ENCODE results near the gene ACBD4. TPM values are rescaled to one million over a fixed set of nuclear protein-coding genes. Genes with fewer than 3 reads are reported as not detected.

Gene ACBD4
- total RNA-seq: 4.5 and 11.3 TPM in 2 replicates

GRCh38 chr17:45135192-45135977 lies at the start of gene ACBD4:
Gene ACBD4, plus strand, starts transcription at chr17:45135687. Its CDS starts 458 bp downstream, at chr17:45136145.
- peak; percentile 100 for TF ChIP-seq CTCF (conservative IDR thresholded peaks at IDR 0.05; ENCODE audit: low read depth, low read length)
- peak; percentile 84 for DNase-seq (ENCODE audit: low read depth)
- peak within 1 kb of the TSS; percentile 90 for H3K4me3 ChIP-seq (ENCODE audit: low read depth, low read length)

GRCh38 chr17:45086391-45086790 lies 49.1 kb upstream of the ACBD4 start:
- TF ChIP-seq CTCF (conservative IDR thresholded peaks at IDR 0.05; ENCODE audit: low read depth, low read length): no peak
- no peak overlapping the region for H3K4me3 ChIP-seq (ENCODE audit: low read depth, low read length)
- no peak for DNase-seq (ENCODE audit: low read depth)

GRCh38 chr17:45086865-45087503 lies 48.5 kb upstream of the ACBD4 start:
- H3K4me3 ChIP-seq (ENCODE audit: low read depth, low read length): no peak overlapping the region
- no peak for DNase-seq (ENCODE audit: low read depth)
- TF ChIP-seq CTCF (conservative IDR thresholded peaks at IDR 0.05; ENCODE audit: low read depth, low read length): no peak

- no peak for DNase-seq (ENCODE audit: low read depth)
- no peak for TF ChIP-seq CTCF (conservative IDR thresholded peaks at IDR 0.05; ENCODE audit: low read depth, low read length)
Observed at GRCh38 chr17:45087504-45087975, 47.9 kb upstream of the ACBD4 start.

GRCh38 chr17:45087978-45088377 lies 47.5 kb upstream of the ACBD4 start:
- no peak for DNase-seq (ENCODE audit: low read depth)
- no peak overlapping the region for H3K4me3 ChIP-seq (ENCODE audit: low read depth, low read length)
- no peak for TF ChIP-seq CTCF (conservative IDR thresholded peaks at IDR 0.05; ENCODE audit: low read depth, low read length)

More at GRCh38 chr17:45087504-45087975, 47.9 kb upstream of the ACBD4 start:
- no peak overlapping the region for H3K4me3 ChIP-seq (ENCODE audit: low read depth, low read length)

GRCh38 chr17:45088741-45089140 lies 46.7 kb upstream of the ACBD4 start:
- no peak for DNase-seq (ENCODE audit: low read depth)
- TF ChIP-seq CTCF (conservative IDR thresholded peaks at IDR 0.05; ENCODE audit: low read depth, low read length): no peak
- no peak overlapping the region for H3K4me3 ChIP-seq (ENCODE audit: low read depth, low read length)

All from epithelial cell of proximal tubule (primary cell).